CD14-positive monocyte (primary cell): Measurements from ENCODE around the gene MRPL43. TPM values are rescaled to one million over a fixed set of nuclear protein-coding genes. Genes with fewer than 3 reads are reported as not detected.

ENCODE experiments used
- DNase-seq, 3 donors: peaks; one replicate each; pipeline ENCODE4 v3.0.0-alpha.2; 2011 to 2022
- H2AFZ ChIP-seq: 2 replicates; pipeline ENCODE4 v1.6.0; 2012; ENCODE audit warnings: mild to moderate bottlenecking, low read depth, low read length, inconsistent platforms; ENCODE audit not compliant: insufficient read depth, poor library complexity, severe bottlenecking
- H3K27ac ChIP-seq, 2 donors: 1 replicate in 1 of 2; 2 replicates in 1 of 2; pipeline ENCODE4 v1.5.1; 2012 to 2013; ENCODE audit warnings: low read length in 2 of 2, control low read depth in 1 of 2, inconsistent platforms in 1 of 2, low read depth in 1 of 2, mild to moderate bottlenecking in 1 of 2
- H3K27me3 ChIP-seq, 2 donors: one replicate each; pipeline versions ENCODE4 v1.6.0 to v1.6.1; 2011 to 2013; ENCODE audit warnings: low read length in 2 of 2; ENCODE audit not compliant: control insufficient read depth in 2 of 2, insufficient read depth in 2 of 2
- H3K36me3 ChIP-seq, 2 donors: replicated peaks in 1 of 2; 1 replicate in 1 of 2; 2 replicates in 1 of 2; pipeline versions ENCODE4 v1.5.1 to v1.6.1; 2012 to 2013; ENCODE audit warnings: low read length in 2 of 2, control low read depth in 1 of 2, inconsistent platforms in 1 of 2, mild to moderate bottlenecking in 1 of 2; ENCODE audit not compliant: insufficient read depth in 2 of 2, control insufficient read depth in 1 of 2
- H3K4me1 ChIP-seq, 2 donors: 1 replicate in 1 of 2; 2 replicates in 1 of 2; pipeline versions ENCODE4 v1.5.1 to v1.6.1; 2012 to 2013; ENCODE audit warnings: low read length in 2 of 2, control low read depth in 1 of 2, inconsistent platforms in 1 of 2, mild to moderate bottlenecking in 1 of 2, moderate library complexity in 1 of 2; ENCODE audit not compliant: insufficient read depth in 2 of 2, control insufficient read depth in 1 of 2
- H3K4me2 ChIP-seq: replicated peaks from 2 replicates; pipeline ENCODE3; 2012; ENCODE audit warnings: low read length, moderate library complexity, mild to moderate bottlenecking; ENCODE audit not compliant: poor library complexity, severe bottlenecking; ENCODE audit errors: extremely low read depth
- H3K4me3 ChIP-seq, 3 experiments: fragments of 200-600 bp in 1 of 3; sonication (generic) in 1 of 3; replicated peaks in 1 of 3; 1 replicate in 2 of 3; 2 replicates in 1 of 3; pipeline ENCODE4 v1.5.1; 2011 to 2013; ENCODE audit warnings: low read length in 3 of 3, mild to moderate bottlenecking in 3 of 3, control low read depth in 2 of 3, low read depth in 2 of 3, inconsistent platforms in 1 of 3, moderate library complexity in 1 of 3
- H3K79me2 ChIP-seq: 2 replicates; pipeline ENCODE4 v1.6.0; 2012; ENCODE audit warnings: mild to moderate bottlenecking, control low read depth, inconsistent platforms, low read length, moderate library complexity; ENCODE audit not compliant: insufficient read depth
- H3K9ac ChIP-seq: 2 replicates; pipeline ENCODE4 v1.6.0; 2017; ENCODE audit warnings: low read length, mild to moderate bottlenecking; ENCODE audit not compliant: insufficient read depth, poor library complexity, severe bottlenecking
- H3K9me3 ChIP-seq, 2 donors: replicated peaks in 1 of 2; 1 replicate in 1 of 2; 2 replicates in 1 of 2; pipeline versions ENCODE4 v1.5.1 to v1.6.1; 2012 to 2013; ENCODE audit warnings: low read length in 2 of 2, control low read depth in 1 of 2; ENCODE audit not compliant: control insufficient read depth in 1 of 2, insufficient read depth in 1 of 2
- H4K20me1 ChIP-seq: 2 replicates; pipeline ENCODE4 v1.6.0; 2012; ENCODE audit warnings: mild to moderate bottlenecking, low read length, control low read depth, moderate library complexity; ENCODE audit not compliant: insufficient read depth
- H3K27ac Mint-ChIP-seq, 7 donors: one replicate each; pipeline ENCODE4 v1.8.0; 2020; ENCODE audit warnings: mild to moderate bottlenecking in 7 of 7, mixed read lengths in 7 of 7, moderate library complexity in 6 of 7, inconsistent platforms in 2 of 7
- H3K27me3 Mint-ChIP-seq, 3 donors: one replicate each; pipeline ENCODE4 v1.8.0; 2021 to 2022; ENCODE audit warnings: low read depth in 3 of 3, mild to moderate bottlenecking in 3 of 3, mixed read lengths in 3 of 3, moderate library complexity in 3 of 3, inconsistent platforms in 1 of 3
- H3K36me3 Mint-ChIP-seq, 2 donors: one replicate each; pipeline ENCODE4 v1.8.0; 2020; ENCODE audit warnings: mixed read lengths in 2 of 2, inconsistent platforms in 1 of 2, mild to moderate bottlenecking in 1 of 2
- H3K4me1 Mint-ChIP-seq: one replicate; pipeline ENCODE4 v1.8.0; 2020; ENCODE audit warnings: mild to moderate bottlenecking, mixed read lengths
- H3K4me3 Mint-ChIP-seq, 2 donors: one replicate each; pipeline ENCODE4 v1.8.0; 2020; ENCODE audit warnings: mild to moderate bottlenecking in 2 of 2, mixed read lengths in 2 of 2, moderate library complexity in 1 of 2
- H3K9me3 Mint-ChIP-seq, 7 donors: one replicate each; pipeline ENCODE4 v1.8.0; 2020 to 2022; ENCODE audit warnings: mixed read lengths in 7 of 7, mild to moderate bottlenecking in 6 of 7, moderate library complexity in 6 of 7, inconsistent platforms in 2 of 7
- WGBS: methylation state at CpG from one replicate; pipeline ENCODE4 v1.1.5; 2013; ENCODE audit warnings: missing lambda C conversion rate; ENCODE audit not compliant: insufficient coverage; 5-methylcytosine and 5-hydroxymethylcytosine counted together
- intact Hi-C, 2 donors: fragments of 100-400 bp; cut with micrococcal nuclease; formaldehyde crosslinking; loops; one replicate each; pipeline versions ENCODE4 v1.15.0 to v1.15.1; 2023
- polyA plus RNA-seq, 3 donors: library from polyadenylated mRNA; depleted of rRNA in 1 of 3; unstranded in 2 of 3; stranded (reverse) in 1 of 3; fragments of 300-500 nt in 2 of 3; fragments of >200 nt in 1 of 3; fragmentation: Illumina TruSeq in 2 of 3; gene quantifications; 1 replicate in 2 of 3; 2 replicates in 1 of 3; pipeline ENCODE4 v1.2.3, GENCODE V29; 2012 to 2021
- TF ChIP-seq, protein P1 (sequence below): fragments of 200-600 bp; IDR thresholded peaks from one replicate; pipeline ENCODE4 v1.8.0; 2022; ENCODE audit warnings: antibody characterized with exemption, mild to moderate bottlenecking

MRPL43 gene
- polyA plus RNA-seq, 3 donors = 69.5 to 123 (median 98.0) TPM

- DNase-seq = peak; percentile 61 to 71 (median 70)
- Histone ChIP-seq H4K20me1 (no peaks in the 10 kb centered on the region), H3K36me3 (no peaks in the 10 kb centered on the region), H3K4me1 (peaks cover 35 to 52% of the 10 kb centered on the region in 2 donors), H2AFZ (peak overlapping the region; percentile 94), H3K4me2 (peak overlapping the region; percentile 85), H3K27ac (peak overlapping the region; percentile 10 to 81), H3K9ac (peak overlapping the region; percentile 86), H3K79me2 (peaks cover 5% of the 10 kb centered on the region), H3K27me3 (no peaks in the 10 kb centered on the region), H3K9me3 (no peaks in the 10 kb centered on the region), H3K4me3 (peak overlapping the region; percentile 74 to 92 (median 88))
- peaks cover 39% of the 10 kb centered on the region for H3K4me1 Mint-ChIP-seq
- peaks cover 0 to 5% (median 4%) of the 10 kb centered on the region in 3 donors for H3K27me3 Mint-ChIP-seq
- intact Hi-C loops = no loop called here
- H3K36me3 Mint-ChIP-seq = peaks cover 0 to 6% of the 10 kb centered on the region in 2 donors
- peak overlapping the region; percentile 95 to 98 for H3K4me3 Mint-ChIP-seq
- H3K9me3 Mint-ChIP-seq = no peaks in the 10 kb centered on the region
- H3K27ac Mint-ChIP-seq = peak overlapping the region in 5 of 7 donors; percentile 24 to 90 (median 83)
- TF ChIP-seq, protein P1, sequence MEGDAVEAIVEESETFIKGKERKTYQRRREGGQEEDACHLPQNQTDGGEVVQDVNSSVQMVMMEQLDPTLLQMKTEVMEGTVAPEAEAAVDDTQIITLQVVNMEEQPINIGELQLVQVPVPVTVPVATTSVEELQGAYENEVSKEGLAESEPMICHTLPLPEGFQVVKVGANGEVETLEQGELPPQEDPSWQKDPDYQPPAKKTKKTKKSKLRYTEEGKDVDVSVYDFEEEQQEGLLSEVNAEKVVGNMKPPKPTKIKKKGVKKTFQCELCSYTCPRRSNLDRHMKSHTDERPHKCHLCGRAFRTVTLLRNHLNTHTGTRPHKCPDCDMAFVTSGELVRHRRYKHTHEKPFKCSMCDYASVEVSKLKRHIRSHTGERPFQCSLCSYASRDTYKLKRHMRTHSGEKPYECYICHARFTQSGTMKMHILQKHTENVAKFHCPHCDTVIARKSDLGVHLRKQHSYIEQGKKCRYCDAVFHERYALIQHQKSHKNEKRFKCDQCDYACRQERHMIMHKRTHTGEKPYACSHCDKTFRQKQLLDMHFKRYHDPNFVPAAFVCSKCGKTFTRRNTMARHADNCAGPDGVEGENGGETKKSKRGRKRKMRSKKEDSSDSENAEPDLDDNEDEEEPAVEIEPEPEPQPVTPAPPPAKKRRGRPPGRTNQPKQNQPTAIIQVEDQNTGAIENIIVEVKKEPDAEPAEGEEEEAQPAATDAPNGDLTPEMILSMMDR = peak; percentile 99
- WGBS = under 1% methylated on average over 83 of the region's 83 CpGs
Measured at GRCh38 chr10:100998991-100999741, 11.9 kb upstream of the MRPL43 start.

DNA sequence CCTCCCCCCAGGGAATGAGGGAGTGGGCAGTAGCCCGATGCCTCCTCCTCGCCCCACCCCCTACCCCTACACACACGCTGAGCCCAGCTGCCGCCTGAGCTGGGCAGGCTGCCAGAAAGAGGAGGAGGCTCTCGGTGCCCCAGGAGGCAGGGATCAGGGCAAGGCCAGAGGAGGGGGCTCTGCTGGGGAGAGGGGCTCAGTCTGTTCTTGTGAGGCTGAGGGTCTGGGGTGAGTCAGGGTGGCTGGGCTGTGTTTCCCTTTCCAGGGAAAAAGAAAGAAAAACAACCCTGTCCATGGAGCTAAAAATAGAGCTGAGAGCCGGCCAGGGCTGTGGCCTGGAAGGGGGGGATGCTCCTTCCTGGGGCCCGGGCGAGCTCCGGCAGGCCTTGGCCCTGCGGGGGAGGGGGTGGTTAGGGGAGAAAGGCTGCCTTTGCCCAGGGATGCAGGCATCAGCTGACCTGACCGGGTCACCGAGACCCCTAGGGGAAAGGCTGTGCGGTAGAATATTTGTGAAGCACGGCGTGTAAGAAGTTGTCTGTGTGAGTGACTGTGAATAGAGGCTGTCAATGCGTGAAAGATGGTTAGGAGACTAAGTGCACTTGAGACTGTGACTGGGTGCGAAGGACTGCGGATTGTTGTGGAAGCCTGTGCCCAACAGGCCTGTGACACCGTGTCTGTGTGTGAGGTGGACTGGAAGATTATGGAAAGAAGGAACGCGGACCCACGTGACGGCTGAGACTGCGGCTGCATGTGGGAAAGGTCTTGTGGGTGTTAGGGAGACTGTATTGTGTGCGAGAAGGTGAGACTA lies 11.1 kb upstream of the MRPL43 start:
- H3K9ac ChIP-seq = peak overlapping the region; percentile 86
- H3K9me3 ChIP-seq = no peaks in the 10 kb centered on the region
- peaks cover 5% of the 10 kb centered on the region for H3K79me2 ChIP-seq
- intact Hi-C loops = no loop called here
- H4K20me1 ChIP-seq = no peaks in the 10 kb centered on the region
- peaks cover 5 to 9% of the 10 kb centered on the region in 2 donors for H3K36me3 Mint-ChIP-seq
- peak overlapping the region; percentile 85 for H3K4me2 ChIP-seq
- TF ChIP-seq, protein P1 = no peak
- H3K9me3 Mint-ChIP-seq = no peaks in the 10 kb centered on the region
- H3K36me3 ChIP-seq = peaks cover under 1 to 4% of the 10 kb centered on the region in 2 donors
- H3K4me1 ChIP-seq = peaks cover 35 to 52% of the 10 kb centered on the region in 2 donors
- peak overlapping the region in 6 of 7 donors; percentile 50 to 90 (median 78) for H3K27ac Mint-ChIP-seq
- H3K27ac ChIP-seq = peak overlapping the region; percentile 10 to 40
- H3K27me3 ChIP-seq = no peaks in the 10 kb centered on the region
- H3K27me3 Mint-ChIP-seq = peaks cover 0 to 5% (median 4%) of the 10 kb centered on the region in 3 donors
- WGBS = under 1% methylated on average over 21 of the region's 25 CpGs
- H3K4me3 ChIP-seq = peak overlapping the region; percentile 74 to 92 (median 88)
- H3K4me3 Mint-ChIP-seq = peak overlapping the region; percentile 95 to 98
- peak overlapping the region; percentile 94 for H2AFZ ChIP-seq
- DNase-seq = peak; percentile 23 to 36 (median 30)
- H3K4me1 Mint-ChIP-seq = peaks cover 39% of the 10 kb centered on the region
